ENCODE results near the gene AIP. TPM values are rescaled to one million over a fixed set of nuclear protein-coding genes. Genes with fewer than 3 reads are reported as not detected.

Gene AIP
- total RNA-seq, 4 donors from 2014 or later = 38.7 to 52.5 (median 47.7) TPM

- TF ChIP-seq POLR2A (IDR thresholded peaks at IDR 0.05) (no peak), CTCF (IDR thresholded peaks at IDR 0.05) (no peak)
- intact Hi-C loops (cut with DNase I; ENCODE audit: low total_unique reads) = no loop called here
- no peak overlapping the region for H3K4me3 ChIP-seq (ENCODE audit: low read depth, poor library complexity, severe bottlenecking)
- WGBS, 2 donors = 89 to 93% methylated on average over 13 to 17 of the region's 19 CpGs
- DNase-seq (ENCODE audit: low spot score in 2 of 2) = no peak
Observed at GRCh38 chr11:67492069-67492727, 9.4 kb downstream of the AIP start.

- 83 to 92% methylated on average over 26 to 45 of the region's 46 CpGs for WGBS, 2 donors
- intact Hi-C loops (cut with DNase I; ENCODE audit: low total_unique reads) = no loop called here
- peak in 1 of 2 donors; percentile 79 for DNase-seq (ENCODE audit: low spot score in 2 of 2)
- TF ChIP-seq POLR2A (IDR thresholded peaks at IDR 0.05) = no peak
- no peak for TF ChIP-seq CTCF (IDR thresholded peaks at IDR 0.05)
- no peak overlapping the region for H3K4me3 ChIP-seq (ENCODE audit: low read depth, poor library complexity, severe bottlenecking)
Observed at GRCh38 chr11:67492801-67493547, 10.1 kb downstream of the AIP start.

GRCh38 chr11:67493548-67494370, 10.9 kb downstream of the AIP start:
- DNase-seq (ENCODE audit: low spot score in 2 of 2) = peak in 1 of 2 donors; percentile 84
- no peak for TF ChIP-seq POLR2A (IDR thresholded peaks at IDR 0.05)
- TF ChIP-seq CTCF (IDR thresholded peaks at IDR 0.05) = no peak
- intact Hi-C loops (cut with DNase I; ENCODE audit: low total_unique reads) = no loop called here
- no peak overlapping the region for H3K4me3 ChIP-seq (ENCODE audit: low read depth, poor library complexity, severe bottlenecking)
- WGBS, 2 donors = 94 to 96% methylated on average over 46 to 65 of the region's 65 CpGs

GRCh38 chr11:67494371-67495233, 11.8 kb downstream of the AIP start:
- TF ChIP-seq CTCF (IDR thresholded peaks at IDR 0.05) = no peak
- TF ChIP-seq POLR2A (IDR thresholded peaks at IDR 0.05) = no peak
- intact Hi-C loops (cut with DNase I; ENCODE audit: low total_unique reads) = no loop called here
- no peak overlapping the region for H3K4me3 ChIP-seq (ENCODE audit: low read depth, poor library complexity, severe bottlenecking)
- WGBS, 2 donors = 90 to 91% methylated on average over 58 to 59 of the region's 59 CpGs
- peak in 1 of 2 donors; percentile 84 for DNase-seq (ENCODE audit: low spot score in 2 of 2)
